Measurements from ENCODE around the gene MLH3. TPM values are rescaled to one million over a fixed set of nuclear protein-coding genes. Genes with fewer than 3 reads are reported as not detected.

MLH3 gene
- total RNA-seq, 2 donors from 2014 or later, result 18.2 to 23.7 TPM

DNA sequence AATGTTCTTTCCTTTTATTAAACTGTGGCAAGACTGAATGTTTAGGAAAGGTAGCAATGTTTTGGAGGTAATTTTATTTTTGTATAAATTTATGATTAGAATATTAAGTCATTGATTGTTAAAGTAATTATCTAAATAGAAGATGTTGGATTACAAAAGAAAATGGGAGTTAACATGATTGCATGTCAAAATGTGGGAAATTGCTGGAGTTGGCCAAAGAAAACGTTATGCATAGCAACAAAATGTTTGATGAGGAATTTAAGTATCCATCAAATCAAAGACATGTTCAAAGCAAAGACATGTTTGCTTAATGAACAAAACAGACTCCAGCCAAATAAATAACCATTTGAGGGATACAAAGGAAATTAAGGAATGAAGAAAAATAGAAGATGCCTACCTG, 3.2 kb upstream of the MLH3 start:
- Histone ChIP-seq H3K4me1 (peaks cover 14% of the 10 kb centered on the region), H3K27ac (no peak overlapping the region), H3K36me3 (replicated peaks in 1 of 2; ENCODE audit: insufficient read depth in 1 of 2, low read depth in 2 of 2) (no peaks in the 10 kb centered on the region), H3K4me3 (no peak overlapping the region), H3K9me3 (no peaks in the 10 kb centered on the region), H3K27me3 (no peaks in the 10 kb centered on the region)
- ATAC-seq (no peak), DNase-seq (no peak)
- WGBS, 2 donors, result 50% methylated on average over 1 of the region's 1 CpG
- intact Hi-C loops (cut with DNase I), result no loop called here
- no peak for TF ChIP-seq POLR2A (IDR thresholded peaks at IDR 0.05)
- TF ChIP-seq, protein P1, sequence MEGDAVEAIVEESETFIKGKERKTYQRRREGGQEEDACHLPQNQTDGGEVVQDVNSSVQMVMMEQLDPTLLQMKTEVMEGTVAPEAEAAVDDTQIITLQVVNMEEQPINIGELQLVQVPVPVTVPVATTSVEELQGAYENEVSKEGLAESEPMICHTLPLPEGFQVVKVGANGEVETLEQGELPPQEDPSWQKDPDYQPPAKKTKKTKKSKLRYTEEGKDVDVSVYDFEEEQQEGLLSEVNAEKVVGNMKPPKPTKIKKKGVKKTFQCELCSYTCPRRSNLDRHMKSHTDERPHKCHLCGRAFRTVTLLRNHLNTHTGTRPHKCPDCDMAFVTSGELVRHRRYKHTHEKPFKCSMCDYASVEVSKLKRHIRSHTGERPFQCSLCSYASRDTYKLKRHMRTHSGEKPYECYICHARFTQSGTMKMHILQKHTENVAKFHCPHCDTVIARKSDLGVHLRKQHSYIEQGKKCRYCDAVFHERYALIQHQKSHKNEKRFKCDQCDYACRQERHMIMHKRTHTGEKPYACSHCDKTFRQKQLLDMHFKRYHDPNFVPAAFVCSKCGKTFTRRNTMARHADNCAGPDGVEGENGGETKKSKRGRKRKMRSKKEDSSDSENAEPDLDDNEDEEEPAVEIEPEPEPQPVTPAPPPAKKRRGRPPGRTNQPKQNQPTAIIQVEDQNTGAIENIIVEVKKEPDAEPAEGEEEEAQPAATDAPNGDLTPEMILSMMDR (IDR thresholded peaks at IDR 0.05), result no peak

DNA sequence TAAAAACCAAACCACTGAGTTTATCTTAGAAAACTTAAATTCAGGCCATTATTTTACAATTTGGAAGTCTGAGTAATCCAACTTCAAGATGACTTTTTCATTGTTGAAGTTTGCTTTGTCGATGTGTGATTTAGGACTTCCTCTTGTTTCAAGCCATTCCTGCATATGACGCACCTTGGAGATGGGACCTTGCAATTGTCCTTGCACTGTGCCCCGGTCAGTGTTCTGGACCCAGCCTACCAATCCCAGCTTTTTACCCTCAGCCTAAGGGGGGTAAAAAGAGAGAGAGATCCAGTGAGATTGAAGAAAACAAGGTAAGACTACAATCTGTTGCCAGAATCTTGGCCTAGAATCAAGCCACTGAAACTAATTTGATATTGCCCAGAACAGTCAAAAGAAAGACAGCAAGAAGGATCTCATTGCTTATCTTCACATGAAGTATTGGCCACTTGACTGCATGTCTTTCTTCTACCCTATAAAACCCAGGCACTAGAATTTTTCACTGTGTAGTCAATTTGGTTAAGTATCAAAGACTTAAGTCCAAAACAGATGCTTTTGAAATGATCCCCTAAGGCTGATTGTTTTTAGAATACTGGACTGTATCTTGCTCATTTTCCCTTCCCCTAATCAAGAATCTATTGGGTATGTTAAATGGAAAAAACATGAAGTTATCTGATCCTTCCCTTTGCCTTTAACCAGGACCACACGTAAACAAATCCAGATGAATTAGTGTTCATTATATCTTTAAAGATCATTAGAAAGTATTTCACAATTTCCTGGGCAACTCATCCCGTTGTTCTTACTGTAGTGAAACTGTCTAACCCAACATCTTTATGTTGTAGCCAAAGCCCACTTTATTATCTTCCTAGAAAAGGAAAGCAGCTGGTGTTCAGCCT, 2.4 kb upstream of the MLH3 start:
- Histone ChIP-seq H3K9me3 (no peaks in the 10 kb centered on the region), H3K27me3 (no peaks in the 10 kb centered on the region), H3K36me3 (replicated peaks in 1 of 2; ENCODE audit: insufficient read depth in 1 of 2, low read depth in 2 of 2) (no peaks in the 10 kb centered on the region), H3K27ac (no peak overlapping the region), H3K4me1 (peaks cover 18% of the 10 kb centered on the region), H3K4me3 (no peak overlapping the region)
- no peak for DNase-seq
- intact Hi-C loops (cut with DNase I), result no loop called here
- no peak for ATAC-seq
- 66 to 70% methylated on average over 5 of the region's 5 CpGs for WGBS, 2 donors
- TF ChIP-seq POLR2A (IDR thresholded peaks at IDR 0.05), result no peak
- TF ChIP-seq, protein P1 (IDR thresholded peaks at IDR 0.05), result no peak

DNA sequence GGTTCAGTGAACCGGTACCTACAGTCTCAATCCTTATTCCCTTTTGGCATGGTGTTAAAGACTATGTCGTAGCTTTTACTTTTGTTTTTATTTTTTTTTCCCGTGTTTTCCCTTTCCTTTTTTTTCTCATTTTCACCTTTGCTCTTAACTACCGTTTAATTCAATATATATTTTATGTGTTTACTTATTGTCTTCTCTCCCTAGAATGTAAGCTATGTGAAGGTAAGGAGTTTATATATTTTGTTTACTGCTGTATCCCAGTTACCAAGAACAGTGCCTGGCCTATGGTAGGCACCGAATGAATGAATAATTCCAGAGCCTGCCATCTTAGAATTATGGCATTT, 261 bp upstream of the MLH3 start:
- no peaks in the 10 kb centered on the region for H3K27me3 ChIP-seq
- ATAC-seq, result no peak

DNA sequence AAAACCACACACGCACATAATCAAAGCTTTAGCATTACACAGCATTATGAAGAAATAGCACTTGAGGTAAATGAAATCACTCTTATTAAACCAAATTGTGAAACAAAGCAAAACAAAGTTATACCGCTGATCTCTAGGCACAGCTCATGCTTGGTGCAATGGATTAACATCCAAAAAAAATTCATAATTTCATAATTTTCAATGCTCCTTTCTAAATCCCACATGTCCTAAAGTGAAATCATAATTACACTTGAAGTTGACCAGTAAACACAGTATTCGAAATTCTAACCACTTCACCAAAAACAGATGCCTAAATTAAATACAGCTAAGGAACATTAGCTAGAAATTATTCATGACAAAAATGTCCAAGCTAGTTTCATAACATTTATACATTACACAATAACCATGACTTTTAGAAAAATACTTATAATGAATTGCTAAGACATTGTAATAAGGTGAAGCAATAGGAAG, 1.5 kb downstream of the MLH3 start:
- Histone ChIP-seq H3K27ac (peak overlapping the region in 2 of 4 donors; percentile 19 to 95), H3K4me3 (no peak overlapping the region), H3K9me3 (no peaks in the 10 kb centered on the region), H3K27me3 (no peaks in the 10 kb centered on the region), H3K36me3 (replicated peaks in 1 of 2; ENCODE audit: insufficient read depth in 1 of 2, low read depth in 2 of 2) (no peaks in the 10 kb centered on the region), H3K4me1 (peaks cover 25% of the 10 kb centered on the region)
- DNase-seq (no peak), ATAC-seq (no peak)
- TF ChIP-seq, protein P1 (IDR thresholded peaks at IDR 0.05), result no peak
- TF ChIP-seq POLR2A (IDR thresholded peaks at IDR 0.05), result no peak
- 77 to 89% methylated on average over 3 of the region's 3 CpGs for WGBS, 2 donors
- intact Hi-C loops (cut with DNase I), result no loop called here

More for the DNA sequence above, 261 bp upstream of the MLH3 start:
- no peaks in the 10 kb centered on the region for H3K36me3 ChIP-seq (replicated peaks in 1 of 2; ENCODE audit: insufficient read depth in 1 of 2, low read depth in 2 of 2)
- H3K4me3 ChIP-seq, result peak overlapping the region; percentile 48 to 73
- DNase-seq, result no peak
- H3K27ac ChIP-seq, result peak overlapping the region in 3 of 4 donors; percentile 89 to 95 (median 94)
- H3K9me3 ChIP-seq, result no peaks in the 10 kb centered on the region
- WGBS, 2 donors, result 20 to 21% methylated on average over 5 of the region's 5 CpGs
- intact Hi-C loops (cut with DNase I), result no loop called here
- TF ChIP-seq POLR2A (IDR thresholded peaks at IDR 0.05), result no peak
- TF ChIP-seq, protein P1 (IDR thresholded peaks at IDR 0.05), result no peak
- peaks cover 18% of the 10 kb centered on the region for H3K4me1 ChIP-seq

All from body of pancreas (tissue), 4 donors.